Testis (tissue), 3 donors: ENCODE results near the gene CHI3L1. TPM values are rescaled to one million over a fixed set of nuclear protein-coding genes. Genes with fewer than 3 reads are reported as not detected.

ENCODE experiments used
- DNase-seq: peaks from one replicate; pipeline ENCODE4 v3.0.0-alpha.2; 2019
- H3K27ac ChIP-seq, 2 donors: fragments of 200-600 bp; sonication (generic); one replicate each; pipeline ENCODE4 v1.5.1; 2019
- H3K27me3 ChIP-seq: fragments of 200-600 bp; sonication (generic); one replicate; pipeline ENCODE4 v1.5.1; 2019
- H3K36me3 ChIP-seq: fragments of 200-600 bp; sonication (generic); one replicate; pipeline ENCODE4 v1.5.1; 2017; ENCODE audit warnings: low read depth; ENCODE audit errors: missing control alignments
- H3K4me1 ChIP-seq: fragments of 200-600 bp; sonication (generic); one replicate; pipeline ENCODE4 v1.5.1; 2019
- H3K4me3 ChIP-seq, 2 donors: fragments of 200-600 bp; sonication (generic); one replicate each; pipeline ENCODE4 v1.5.1; 2017 to 2019
- H3K9me3 ChIP-seq: fragments of 200-600 bp; sonication (generic); one replicate; pipeline ENCODE4 v1.5.1; 2017
- CTCF ChIP-seq, 3 experiments: fragments of 450-650 bp in 2 of 3; fragments of 200-600 bp in 1 of 3; sonication (generic) in 1 of 3; IDR thresholded peaks; one replicate each; pipeline ENCODE4 v1.5.1; 2016 to 2019; ENCODE audit warnings: antibody characterized with exemption in 3 of 3, mild to moderate bottlenecking in 2 of 3, moderate library complexity in 1 of 3
- POLR2A ChIP-seq: fragments of 450-650 bp; IDR thresholded peaks from one replicate; pipeline ENCODE4 v1.6.1; 2017; ENCODE audit warnings: antibody characterized with exemption, mild to moderate bottlenecking, moderate library complexity
- WGBS, 2 donors: methylation state at CpG; one replicate each; pipeline ENCODE4 v1.1.5; 2018; 5-methylcytosine and 5-hydroxymethylcytosine counted together
- intact Hi-C: fragments of 100-400 bp; cut with DNase I; formaldehyde crosslinking; loops from one replicate; pipeline ENCODE4 v1.15.1; 2023; ENCODE audit warnings: low total_unique reads
- polyA plus RNA-seq: library from polyadenylated mRNA; stranded (reverse); fragments of 350-450 nt; fragmentation: Illumina TruSeq; extraction: RNeasy Lipid Tissue Mini Kit (QIAGEN cat#74804); gene quantifications from one replicate; pipeline ENCODE4 v1.2.3, GENCODE V29; 2014; ENCODE audit warnings: low read depth, low replicate concordance; ENCODE audit not compliant: insufficient read depth
- total RNA-seq, 2 donors: library from RNA; depleted of rRNA; stranded (reverse); fragments of >200 nt; gene quantifications; one replicate each; pipeline ENCODE4 v1.2.3, GENCODE V29; 2016

The CHI3L1 gene
- total and polyA plus RNA-seq, 3 donors from 2014 or later = 2.0 to 35.5 (median 6.6) TPM

GRCh38 chr1:203210350-203210749 lies 23.8 kb upstream of the CHI3L1 start:
- H3K27ac ChIP-seq = no peak overlapping the region
- TF ChIP-seq POLR2A (no peak), CTCF (IDR thresholded peaks at IDR 0.05) (no peak)
- no peaks in the 10 kb centered on the region for H3K9me3 ChIP-seq
- H3K36me3 ChIP-seq = no peaks in the 10 kb centered on the region
- intact Hi-C loops = no loop called here
- DNase-seq = no peak
- H3K4me3 ChIP-seq = no peak overlapping the region
- H3K27me3 ChIP-seq = no peaks in the 10 kb centered on the region
- no peaks in the 10 kb centered on the region for H3K4me1 ChIP-seq

GRCh38 chr1:203208181-203208580 lies 21.7 kb upstream of the CHI3L1 start:
- TF ChIP-seq CTCF (IDR thresholded peaks at IDR 0.05) (no peak), POLR2A (no peak)
- WGBS, 2 donors = 79 to 93% methylated on average over 1 of the region's 1 CpG
- intact Hi-C loops = no loop called here
- Histone ChIP-seq H3K9me3 (no peaks in the 10 kb centered on the region), H3K27ac (no peak overlapping the region), H3K36me3 (no peaks in the 10 kb centered on the region), H3K27me3 (no peaks in the 10 kb centered on the region), H3K4me3 (no peak overlapping the region), H3K4me1 (no peaks in the 10 kb centered on the region)
- no peak for DNase-seq

GRCh38 chr1:203207751-203208150 lies 21.2 kb upstream of the CHI3L1 start:
- no peak for DNase-seq
- Histone ChIP-seq H3K4me1 (no peaks in the 10 kb centered on the region), H3K4me3 (no peak overlapping the region), H3K36me3 (no peaks in the 10 kb centered on the region), H3K27ac (no peak overlapping the region), H3K9me3 (no peaks in the 10 kb centered on the region), H3K27me3 (no peaks in the 10 kb centered on the region)
- WGBS, 2 donors = 81 to 92% methylated on average over 2 of the region's 2 CpGs
- TF ChIP-seq POLR2A (no peak), CTCF (IDR thresholded peaks at IDR 0.05) (no peak)
- intact Hi-C loops = no loop called here

- TF ChIP-seq CTCF (IDR thresholded peaks at IDR 0.05) (no peak), POLR2A (no peak)
- Histone ChIP-seq H3K4me3 (no peak overlapping the region), H3K9me3 (no peaks in the 10 kb centered on the region), H3K36me3 (no peaks in the 10 kb centered on the region), H3K27ac (no peak overlapping the region), H3K27me3 (no peaks in the 10 kb centered on the region), H3K4me1 (no peaks in the 10 kb centered on the region)
- intact Hi-C loops = no loop called here
- 68 to 78% methylated on average over 5 of the region's 5 CpGs for WGBS, 2 donors
- no peak for DNase-seq
Measured at GRCh38 chr1:203206129-203206687, 19.7 kb upstream of the CHI3L1 start.

GRCh38 chr1:203204756-203205155 lies 18.3 kb upstream of the CHI3L1 start:
- no peaks in the 10 kb centered on the region for H3K9me3 ChIP-seq
- no peaks in the 10 kb centered on the region for H3K36me3 ChIP-seq
- WGBS, 2 donors = 82 to 90% methylated on average over 2 of the region's 2 CpGs
- TF ChIP-seq CTCF (IDR thresholded peaks at IDR 0.05) (no peak), POLR2A (no peak)
- no peak overlapping the region for H3K4me3 ChIP-seq
- no peaks in the 10 kb centered on the region for H3K4me1 ChIP-seq
- DNase-seq = no peak
- intact Hi-C loops = no loop called here
- H3K27me3 ChIP-seq = no peaks in the 10 kb centered on the region
- H3K27ac ChIP-seq = no peak overlapping the region
